HepG2 (cell line): ENCODE data around the gene PARP2. TPM values are rescaled to one million over a fixed set of nuclear protein-coding genes. Genes with fewer than 3 reads are reported as not detected.
A peak's percentile ranks its signal among the peaks of the same experiment; 100 is the strongest.

Experiments
- ARID5B ChIP-seq: IDR thresholded peaks from 2 replicates; pipeline ENCODE4 v1.4.0; 2020; ENCODE audit warnings: mild to moderate bottlenecking, missing genetic modification reagents
- CBFB ChIP-seq: sonication (generic); formaldehyde crosslinking; IDR thresholded peaks from 2 replicates; pipeline ENCODE4 v1.4.0; 2020; ENCODE audit warnings: missing genetic modification reagents
- CHD4 ChIP-seq: fragments of 200-600 bp; sonication (generic); IDR thresholded peaks from 2 replicates; pipeline ENCODE4 v1.7.0; 2017; ENCODE audit warnings: mild to moderate bottlenecking, low read length, borderline replicate concordance
- MYC ChIP-seq: sonication (generic); formaldehyde crosslinking; IDR thresholded peaks from 2 replicates; pipeline ENCODE4 v1.9.0; 2021; ENCODE audit warnings: missing genetic modification reagents, borderline replicate concordance
- THAP11 ChIP-seq: IDR thresholded peaks from 2 replicates; pipeline ENCODE4 v1.6.1; 2016; ENCODE audit warnings: missing biosample characterization, missing genetic modification reagents
- ZBTB33 ChIP-seq: sonication (generic); formaldehyde crosslinking; IDR thresholded peaks from 2 replicates; pipeline ENCODE4 v1.4.0; 2020; ENCODE audit warnings: missing genetic modification reagents
- ZFP62 ChIP-seq: sonication (generic); formaldehyde crosslinking; IDR thresholded peaks from 2 replicates; pipeline ENCODE4 v1.4.0; 2020; ENCODE audit warnings: missing genetic modification reagents
- ZNF318 ChIP-seq: sonication (generic); formaldehyde crosslinking; IDR thresholded peaks from 2 replicates; pipeline ENCODE4 v1.4.0; 2020; ENCODE audit warnings: mild to moderate bottlenecking, missing genetic modification reagents
- ZNF496 ChIP-seq: sonication (generic); formaldehyde crosslinking; IDR thresholded peaks from 2 replicates; pipeline ENCODE4 v1.8.1; 2023; ENCODE audit warnings: mild to moderate bottlenecking, moderate library complexity, missing genetic modification reagents; ENCODE audit not compliant: insufficient replicate concordance
- ZNF800 ChIP-seq: sonication (generic); formaldehyde crosslinking; IDR thresholded peaks from 2 replicates; pipeline ENCODE4 v1.4.0; 2020; ENCODE audit warnings: missing genetic modification reagents
- polyA plus RNA-seq, 8 experiments: library from polyadenylated mRNA; depleted of rRNA in 3 of 8; stranded (reverse) in 7 of 8; unstranded in 1 of 8; fragments of >200 nt; fragmentation: Illumina TruSeq in 4 of 8; extraction: Trizol in 4 of 8; gene quantifications; 2 replicates each; pipeline versions ENCODE4 v1.2.1 to v1.2.3, GENCODE V29; 2011 to 2016; ENCODE audit warnings: low read depth in 4 of 8, missing spikeins in 1 of 8, mixed read lengths in 1 of 8; ENCODE audit not compliant: insufficient read depth in 1 of 8
- total RNA-seq, 5 experiments: library from RNA; depleted of rRNA; stranded (reverse); fragments of >200 nt; fragmentation: Illumina TruSeq; extraction: Trizol; gene quantifications; 2 replicates each; pipeline ENCODE4 v1.2.3, GENCODE V29; 2016; ENCODE audit warnings: low read depth in 1 of 5

PARP2 gene
- total and polyA plus RNA-seq, 2 of the 13 experiments (the other 11 are each of a cell fraction or from before 2014, with no cell fraction given): 37.3 to 38.4 TPM

- TF ChIP-seq ZNF318 (CRISPR knock-in tag) (no peak), CHD4 (no peak), ZNF800 (CRISPR knock-in tag) (no peak), ZBTB33 (CRISPR knock-in tag) (no peak; the same call in 1 of the 2 replicates), MYC (CRISPR knock-in tag) (peak; percentile 58; the same call in 1 of the 2 replicates), ZNF496 (CRISPR knock-in tag) (no peak), THAP11 (CRISPR knock-in tag) (no peak), ZFP62 (CRISPR knock-in tag) (no peak), ARID5B (CRISPR knock-in tag) (peak; percentile 79), CBFB (CRISPR knock-in tag) (0 out of 2 replicates have a peak, but pooled peaks have one; percentile 37)
Measured at GRCh38 chr14:20376071-20376588, 32.7 kb downstream of the PARP2 start (continued).
